Measurements from ENCODE around the gene PHOX2A. TPM values are rescaled to one million over a fixed set of nuclear protein-coding genes. Genes with fewer than 3 reads are reported as not detected.

Gene PHOX2A
- total RNA-seq, 4 donors from 2014 or later = not detected

DNA sequence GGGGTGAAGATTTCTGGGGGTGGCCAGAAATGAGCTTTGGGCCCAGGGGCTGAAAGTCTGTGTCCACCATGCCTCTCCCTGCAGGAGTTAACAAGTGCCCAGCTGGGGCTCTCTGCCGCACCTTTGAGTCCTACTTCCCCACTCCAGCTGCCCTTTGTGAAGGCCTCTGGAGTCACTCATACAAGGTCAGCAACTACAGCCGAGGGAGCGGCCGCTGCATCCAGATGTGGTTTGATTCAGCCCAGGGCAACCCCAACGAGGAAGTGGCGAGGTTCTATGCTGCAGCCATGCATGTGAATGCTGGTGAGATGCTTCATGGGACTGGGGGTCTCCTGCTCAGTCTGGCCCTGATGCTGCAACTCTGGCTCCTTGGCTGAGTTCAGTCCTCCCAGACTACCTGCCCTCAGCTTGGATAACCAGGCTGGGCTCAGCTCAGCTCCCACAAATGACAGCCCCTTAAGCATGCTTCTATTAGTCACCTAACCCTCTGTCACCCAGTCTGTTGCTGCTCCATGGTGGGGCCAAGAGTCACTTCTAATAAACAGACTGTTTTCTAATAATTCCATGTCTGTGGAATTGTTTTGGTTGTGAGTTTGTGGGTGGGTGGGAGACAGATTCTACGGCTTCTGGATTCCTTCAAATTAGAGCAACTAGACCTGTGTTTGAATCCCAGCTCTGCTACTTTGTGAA is 22.4 kb downstream of the PHOX2A start:
- H3K27ac ChIP-seq = peak overlapping the region in 1 of 2 donors; percentile 99
- no peak for DNase-seq

DNA sequence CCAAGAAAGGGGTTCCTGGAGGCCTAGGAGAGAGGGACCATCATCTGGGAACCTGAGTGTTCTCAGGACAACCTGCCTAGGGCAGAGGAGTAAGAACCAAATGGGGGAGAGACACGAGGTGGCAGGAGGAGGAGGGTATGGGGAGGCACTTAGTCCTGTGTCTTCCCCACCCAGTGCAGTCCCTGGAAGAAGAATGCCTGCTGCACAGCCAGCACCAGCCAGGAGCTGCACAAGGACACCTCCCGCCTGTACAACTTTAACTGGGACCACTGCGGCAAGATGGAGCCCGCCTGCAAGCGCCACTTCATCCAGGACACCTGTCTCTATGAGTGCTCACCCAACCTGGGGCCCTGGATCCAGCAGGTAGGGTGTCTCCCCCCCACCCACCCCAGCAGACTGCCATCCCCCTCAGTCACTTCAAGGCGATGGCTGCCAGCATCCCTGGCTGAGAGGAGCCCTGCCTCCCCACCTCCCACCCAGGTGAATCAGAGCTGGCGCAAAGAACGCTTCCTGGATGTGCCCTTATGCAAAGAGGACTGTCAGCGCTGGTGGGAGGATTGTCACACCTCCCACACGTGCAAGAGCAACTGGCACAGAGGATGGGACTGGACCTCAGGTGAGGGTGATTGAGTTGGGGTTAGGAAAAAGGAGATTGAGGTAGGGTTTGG is 23.1 kb downstream of the PHOX2A start:
- no peak for TF ChIP-seq CTCF (IDR thresholded peaks at IDR 0.05)
- TF ChIP-seq POLR2A (IDR thresholded peaks at IDR 0.05) = no peak
- Histone ChIP-seq H3K36me3 (no peaks in the 10 kb centered on the region), H3K27me3 (no peaks in the 10 kb centered on the region), H3K9me3 (no peaks in the 10 kb centered on the region), H3K4me3 (no peak overlapping the region), H3K27ac (no peak overlapping the region), H3K4me1 (peaks cover 0 to 15% of the 10 kb centered on the region in 2 donors)
- DNase-seq = no peak
- intact Hi-C loops (cut with DNase I; ENCODE audit: low total_unique reads) = no loop called here

More for the DNA sequence above, 22.4 kb downstream of the PHOX2A start:
- no peak overlapping the region for H3K4me3 ChIP-seq
- H3K4me1 ChIP-seq = peaks cover 0 to 15% of the 10 kb centered on the region in 2 donors
- TF ChIP-seq POLR2A (IDR thresholded peaks at IDR 0.05) = no peak
- no peak for TF ChIP-seq CTCF (IDR thresholded peaks at IDR 0.05)
- no peaks in the 10 kb centered on the region for H3K9me3 ChIP-seq
- no peaks in the 10 kb centered on the region for H3K36me3 ChIP-seq
- H3K27me3 ChIP-seq = no peaks in the 10 kb centered on the region
- intact Hi-C loops (cut with DNase I; ENCODE audit: low total_unique reads) = no loop called here

DNA sequence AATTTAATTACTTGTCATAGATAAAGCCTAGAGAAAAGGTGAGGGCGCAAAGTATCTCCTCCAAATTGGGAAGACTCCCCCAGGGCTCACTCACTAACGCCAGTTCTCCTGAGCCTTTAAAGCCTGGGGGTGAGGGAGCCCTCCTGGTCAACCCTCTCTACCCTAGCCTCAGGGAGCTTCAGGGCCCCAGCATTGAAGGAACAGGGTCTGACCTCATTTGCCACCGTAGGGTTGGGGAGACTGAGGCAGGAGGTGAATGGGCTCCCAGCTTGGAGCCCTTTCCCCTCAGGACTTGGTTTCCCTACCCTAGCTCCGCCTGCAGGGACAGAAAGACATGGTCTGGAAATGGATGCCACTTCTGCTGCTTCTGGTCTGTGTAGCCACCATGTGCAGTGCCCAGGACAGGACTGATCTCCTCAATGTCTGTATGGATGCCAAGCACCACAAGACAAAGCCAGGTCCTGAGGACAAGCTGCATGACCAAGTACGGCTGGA is 25.7 kb downstream of the PHOX2A start:
- H3K4me1 ChIP-seq = peaks cover 0 to 6% of the 10 kb centered on the region in 2 donors
- no peaks in the 10 kb centered on the region for H3K27me3 ChIP-seq
- no peak overlapping the region for H3K4me3 ChIP-seq
- H3K27ac ChIP-seq = no peak overlapping the region
- TF ChIP-seq CTCF (IDR thresholded peaks at IDR 0.05) (no peak), POLR2A (IDR thresholded peaks at IDR 0.05) (no peak)
- intact Hi-C loops (cut with DNase I; ENCODE audit: low total_unique reads) = no loop called here
- no peak for DNase-seq
- H3K9me3 ChIP-seq = no peaks in the 10 kb centered on the region
- no peaks in the 10 kb centered on the region for H3K36me3 ChIP-seq

- H3K36me3 ChIP-seq = no peaks in the 10 kb centered on the region
- TF ChIP-seq CTCF (IDR thresholded peaks at IDR 0.05) = no peak
- no peak for TF ChIP-seq POLR2A (IDR thresholded peaks at IDR 0.05)
- intact Hi-C loops (cut with DNase I; ENCODE audit: low total_unique reads) = no loop called here
- H3K4me1 ChIP-seq = peaks cover 0 to 6% of the 10 kb centered on the region in 2 donors
- H3K27ac ChIP-seq = no peak overlapping the region
- H3K9me3 ChIP-seq = no peaks in the 10 kb centered on the region
- no peak for DNase-seq
- H3K4me3 ChIP-seq = no peak overlapping the region
- H3K27me3 ChIP-seq = no peaks in the 10 kb centered on the region
Observed at GRCh38 chr11:72217841-72218240, 26.1 kb downstream of the PHOX2A start.

- no peak within 1 kb of the TSS for H3K27ac ChIP-seq
- intact Hi-C loops (cut with DNase I; ENCODE audit: low total_unique reads) = no loop called here
Observed at GRCh38 chr11:72216638-72217037, 27.3 kb downstream of the PHOX2A start, which contains the start of gene FOLR2. FOLR2 (plus strand) TSS chr11:72216794; CDS start chr11:72218585, 1,791 bp downstream.

More at GRCh38 chr11:72216638-72217037, 27.3 kb downstream of the PHOX2A start, which contains the start of gene FOLR2:
- Histone ChIP-seq H3K36me3 (no peaks in the 10 kb centered on the region), H3K4me1 (no peaks in the 10 kb centered on the region), H3K27me3 (no peaks in the 10 kb centered on the region), H3K4me3 (no peak within 1 kb of the TSS), H3K9me3 (no peaks in the 10 kb centered on the region)
- no peak for DNase-seq
- TF ChIP-seq POLR2A (IDR thresholded peaks at IDR 0.05) = no peak
- TF ChIP-seq CTCF (IDR thresholded peaks at IDR 0.05) = no peak

Data from uterus (tissue), 4 donors.